H1 (cell line): Measurements from ENCODE around the gene OMG. TPM values are rescaled to one million over a fixed set of nuclear protein-coding genes. Genes with fewer than 3 reads are reported as not detected.

Experiments
- CTCF ChIA-PET: fragments of 300-600 bp; sonication (Branson Sonifier 250); formaldehyde crosslinking; loops from one replicate; lab custom pipeline; 2021; ENCODE audit not compliant: partially characterized antibody; lab: Charles Lee
- POLR2A ChIA-PET: fragments of 300-600 bp; sonication (Branson Sonifier 250); formaldehyde crosslinking; loops from one replicate; lab custom pipeline; 2021; ENCODE audit warnings: inconsistent platforms; ENCODE audit not compliant: partially characterized antibody; lab: Charles Lee
- DNase-seq, 2 experiments: peaks; one replicate each; pipeline versions ENCODE4 v3.0.0 to v3.0.0-alpha.2; 2010 to 2022; ENCODE audit warnings: low spot score in 2 of 2, low read depth in 1 of 2, mixed read lengths in 1 of 2
- FAIRE-seq: peaks from 2 replicates; lab custom pipeline; 2011; peaks lifted over from hg19 to GRCh38; lab: Jason Lieb, UNC
- H2AFZ ChIP-seq: 2 replicates; pipeline ENCODE4 v1.8.1; 2012; ENCODE audit warnings: low read length, inconsistent platforms
- H2AK5ac ChIP-seq: 2 replicates; pipeline ENCODE4 v1.6.1; 2013; ENCODE audit warnings: low read depth, low read length
- H2BK120ac ChIP-seq: replicated peaks from 2 replicates; pipeline ENCODE3; 2013; ENCODE audit warnings: low read depth, low read length, inconsistent platforms
- H2BK12ac ChIP-seq: 2 replicates; pipeline ENCODE4 v1.6.1; 2013; ENCODE audit warnings: low read depth, low read length
- H2BK15ac ChIP-seq: 2 replicates; pipeline ENCODE4 v1.6.1; 2013; ENCODE audit warnings: low read length
- H2BK20ac ChIP-seq: 2 replicates; pipeline ENCODE4 v1.6.1; 2013; ENCODE audit warnings: low read length
- H2BK5ac ChIP-seq: 2 replicates; pipeline ENCODE4 v1.6.1; 2013; ENCODE audit warnings: low read depth, low read length
- H3K14ac ChIP-seq: 2 replicates; pipeline ENCODE4 v1.6.1; 2013; ENCODE audit warnings: inconsistent platforms; ENCODE audit not compliant: insufficient read length
- H3K18ac ChIP-seq: 2 replicates; pipeline ENCODE4 v1.6.1; 2013; ENCODE audit warnings: low read length; ENCODE audit errors: extremely low read depth
- H3K23ac ChIP-seq: 2 replicates; pipeline ENCODE4 v1.6.1; 2013; ENCODE audit warnings: inconsistent platforms; ENCODE audit not compliant: insufficient read length
- H3K23me2 ChIP-seq: 2 replicates; pipeline ENCODE4 v1.6.1; 2013; ENCODE audit warnings: low read depth, low read length
- H3K27ac ChIP-seq: 2 replicates; pipeline ENCODE4 v1.6.1; 2011; ENCODE audit warnings: low read depth, low read length, inconsistent platforms
- H3K27me3 ChIP-seq, 4 experiments: replicated peaks in 1 of 4; 1 replicate in 1 of 4; 2 replicates in 3 of 4; pipeline versions ENCODE4 v1.6.1 to v1.8.1; 2011 to 2013; ENCODE audit warnings: low read length in 3 of 4, mild to moderate bottlenecking in 3 of 4, inconsistent platforms in 2 of 4, mixed read lengths in 2 of 4, moderate library complexity in 1 of 4; ENCODE audit not compliant: control insufficient read depth in 3 of 4, insufficient read depth in 3 of 4; ENCODE audit errors: extremely low read depth in 1 of 4
- H3K36me3 ChIP-seq, 4 experiments: 2 replicates each; pipeline versions ENCODE4 v1.6.1 to v1.8.1; 2011 to 2013; ENCODE audit warnings: mild to moderate bottlenecking in 4 of 4, low read length in 3 of 4, moderate library complexity in 2 of 4, control low read depth in 1 of 4, inconsistent platforms in 1 of 4; ENCODE audit not compliant: insufficient read depth in 4 of 4, control insufficient read depth in 2 of 4
- H3K4ac ChIP-seq: replicated peaks from 2 replicates; pipeline ENCODE3; 2013; ENCODE audit warnings: low read length, low read depth, mixed read lengths, inconsistent platforms; ENCODE audit not compliant: insufficient read length
- H3K4me1 ChIP-seq, 4 experiments: replicated peaks in 1 of 4; 1 replicate in 1 of 4; 2 replicates in 3 of 4; pipeline versions ENCODE4 v1.6.1 to v1.8.1; 2011 to 2013; ENCODE audit warnings: low read length in 3 of 4, inconsistent platforms in 2 of 4, mixed read lengths in 1 of 4; ENCODE audit not compliant: insufficient read depth in 4 of 4, control insufficient read depth in 3 of 4
- H3K4me2 ChIP-seq, 2 experiments: 2 replicates each; pipeline versions ENCODE4 v1.6.1 to v1.8.1; 2011 to 2013; ENCODE audit warnings: low read depth in 2 of 2, low read length in 2 of 2, control low read depth in 1 of 2, inconsistent platforms in 1 of 2, mild to moderate bottlenecking in 1 of 2; ENCODE audit not compliant: insufficient read depth in 1 of 2
- H3K4me3 ChIP-seq, 4 experiments: fragments of 200-600, 300-600 bp in 1 of 4; sonication (generic), shearing (Covaris generic), sonication (Bioruptor Twin) in 1 of 4; 2 replicates each; pipeline versions ENCODE4 v1.5.1 to v1.8.1; 2011 to 2016; ENCODE audit warnings: low read length in 4 of 4, low read depth in 3 of 4, control low read depth in 2 of 4, inconsistent platforms in 2 of 4, mild to moderate bottlenecking in 2 of 4, mixed read lengths in 1 of 4, moderate library complexity in 1 of 4; ENCODE audit not compliant: insufficient read depth in 2 of 4; ENCODE audit errors: extremely low read depth in 1 of 4
- H3K56ac ChIP-seq: replicated peaks from 2 replicates; pipeline ENCODE3; 2013; ENCODE audit warnings: low read depth, mild to moderate bottlenecking, mixed read lengths, low read length, inconsistent platforms; ENCODE audit not compliant: insufficient read length
- H3K79me1 ChIP-seq: 2 replicates; pipeline ENCODE4 v1.6.1; 2013; ENCODE audit warnings: low read depth, low read length, control low read depth
- H3K79me2 ChIP-seq, 2 experiments: 2 replicates each; pipeline versions ENCODE4 v1.6.1 to v1.8.1; 2012 to 2013; ENCODE audit warnings: low read length in 2 of 2, mild to moderate bottlenecking in 2 of 2, inconsistent platforms in 1 of 2; ENCODE audit not compliant: insufficient read depth in 2 of 2, control insufficient read depth in 1 of 2
- H3K9ac ChIP-seq, 4 experiments: replicated peaks in 1 of 4; 1 replicate in 1 of 4; 2 replicates in 3 of 4; pipeline versions ENCODE4 v1.6.1 to v1.8.1; 2011 to 2013; ENCODE audit warnings: low read depth in 3 of 4, low read length in 3 of 4, control low read depth in 2 of 4, mild to moderate bottlenecking in 2 of 4, moderate library complexity in 2 of 4, inconsistent platforms in 1 of 4; ENCODE audit errors: extremely low read depth in 1 of 4
- H3K9me3 ChIP-seq, 2 experiments: 2 replicates each; pipeline versions ENCODE4 v1.6.1 to v1.8.1; 2012 to 2013; ENCODE audit warnings: mild to moderate bottlenecking in 2 of 2, moderate library complexity in 2 of 2, control low read depth in 1 of 2, inconsistent platforms in 1 of 2, low read depth in 1 of 2, low read length in 1 of 2, mixed read lengths in 1 of 2; ENCODE audit not compliant: insufficient read depth in 2 of 2
- H4K20me1 ChIP-seq, 2 experiments: replicated peaks in 1 of 2; 2 replicates each; pipeline versions ENCODE3 to v1.8.1; 2011 to 2013; ENCODE audit warnings: inconsistent platforms in 2 of 2, low read length in 2 of 2, mild to moderate bottlenecking in 1 of 2; ENCODE audit not compliant: insufficient read depth in 2 of 2, control insufficient read depth in 1 of 2
- H4K5ac ChIP-seq: 2 replicates; pipeline ENCODE4 v1.6.1; 2013; ENCODE audit warnings: low read length, low read depth, mixed read lengths, inconsistent platforms; ENCODE audit not compliant: insufficient read length
- H4K8ac ChIP-seq: 2 replicates; pipeline ENCODE4 v1.8.0; 2013; ENCODE audit warnings: mild to moderate bottlenecking, moderate library complexity, low read length, inconsistent platforms; ENCODE audit not compliant: insufficient read depth; ENCODE audit errors: extremely low read depth
- H4K91ac ChIP-seq: replicated peaks from 2 replicates; pipeline ENCODE3; 2013; ENCODE audit warnings: low read length, mixed read lengths, inconsistent platforms; ENCODE audit not compliant: insufficient read length
- CHD1 ChIP-seq: IDR thresholded peaks from 2 replicates; pipeline ENCODE4 v1.6.1; 2012; ENCODE audit warnings: low read depth, low read length, improper control_type of control experiment
- EGR1 ChIP-seq: IDR thresholded peaks from 2 replicates; pipeline ENCODE4 v1.6.1; 2011; ENCODE audit warnings: low read depth, low read length, borderline replicate concordance
- EZH2 ChIP-seq: fragments of 200-600 bp; sonication (generic); IDR thresholded peaks from 2 replicates; pipeline ENCODE4 v1.7.1; 2012; ENCODE audit warnings: low read depth, mild to moderate bottlenecking, moderate library complexity, low read length, inconsistent platforms; ENCODE audit not compliant: severe bottlenecking
- GTF2F1 ChIP-seq: IDR thresholded peaks from 2 replicates; pipeline ENCODE4 v1.6.1; 2012; ENCODE audit warnings: low read depth, low read length, improper control_type of control experiment, borderline replicate concordance
- JUN ChIP-seq: IDR thresholded peaks from 2 replicates; pipeline ENCODE4 v1.6.1; 2011; ENCODE audit warnings: low read depth, mild to moderate bottlenecking, improper control_type of control experiment, low read length
- NANOG ChIP-seq: IDR thresholded peaks from 2 replicates; pipeline ENCODE4 v1.6.1; 2011; ENCODE audit warnings: low read length, low read depth, mild to moderate bottlenecking, inconsistent platforms; ENCODE audit not compliant: insufficient read depth, poor library complexity, severe bottlenecking
- POLR2AphosphoS5 ChIP-seq: IDR thresholded peaks from 2 replicates; pipeline ENCODE4 v1.6.1; 2011; ENCODE audit warnings: low read depth, low read length
- RNF2 ChIP-seq: fragments of 200-900, 300-1000 bp; sonication (generic); IDR thresholded peaks from 2 replicates; pipeline ENCODE4 v1.7.1; 2016; ENCODE audit warnings: borderline replicate concordance, low read depth, mild to moderate bottlenecking, antibody characterized with exemption, low read length; ENCODE audit not compliant: poor library complexity, severe bottlenecking; ENCODE audit errors: missing control alignments
- SAP30 ChIP-seq: fragments of 300-600 bp; sonication (generic); IDR thresholded peaks from 2 replicates; pipeline ENCODE4 v1.7.1; 2012; ENCODE audit warnings: low read length, moderate library complexity, mild to moderate bottlenecking, inconsistent platforms; ENCODE audit not compliant: insufficient read depth, insufficient replicate concordance
- SIRT6 ChIP-seq: IDR thresholded peaks from one replicate; pipeline ENCODE4 v1.7.1; 2012; ENCODE audit warnings: low read length, inconsistent platforms
- SRF ChIP-seq: IDR thresholded peaks from 2 replicates; pipeline ENCODE4 v1.6.1; 2011; ENCODE audit warnings: mild to moderate bottlenecking, low read depth, low read length, moderate library complexity
- TAF7 ChIP-seq: optimal IDR thresholded peaks from 2 replicates; pipeline ENCODE3; 2011; ENCODE audit warnings: low read depth, mild to moderate bottlenecking, inconsistent platforms, low read length, moderate library complexity, borderline replicate concordance
- TBP ChIP-seq: IDR thresholded peaks from 2 replicates; pipeline ENCODE4 v1.6.1; 2011; ENCODE audit warnings: low read depth, low read length, improper control_type of control experiment
- ZNF274 ChIP-seq: IDR thresholded peaks from 2 replicates; pipeline ENCODE4 v1.7.0; 2012; ENCODE audit warnings: low read length, borderline replicate concordance; ENCODE audit errors: extremely low read depth
- polyA plus RNA-seq, 7 experiments: library from polyadenylated mRNA; depleted of rRNA in 3 of 7; stranded (reverse) in 5 of 7; unstranded in 2 of 7; fragments of >200 nt in 5 of 7; fragments of 200-250 nt in 2 of 7; gene quantifications; 1 replicate in 5 of 7; 2 replicates in 1 of 7; 4 replicates in 1 of 7; pipeline versions ENCODE4 v1.2.1 to v1.2.3, GENCODE V29; 2011 to 2013; ENCODE audit warnings: missing spikeins in 2 of 7, mixed read lengths in 2 of 7
- total RNA-seq: library from RNA; stranded (reverse); fragmentation: NEBNext Ultra II Directional; extraction: Animal tissue kit (Norgen Biotek cat#: 25700); gene quantifications from 2 replicates; pipeline ENCODE4 v1.2.1, GENCODE V29; 2021
- TF ChIP-seq, protein P1 (sequence below): IDR thresholded peaks from 2 replicates; pipeline ENCODE4 v1.6.1; 2012; ENCODE audit warnings: inconsistent platforms

Gene OMG
- total and polyA plus RNA-seq, 2 of the 8 experiments (the other 6 are each of a cell fraction or from before 2014, with no cell fraction given) = not detected

GRCh38 chr17:31323551-31323950 is 26.5 kb upstream of the OMG start:
- H3K18ac ChIP-seq = no peak overlapping the region
- no peak overlapping the region for H3K4me2 ChIP-seq
- no peak overlapping the region for H2BK15ac ChIP-seq
- H2AFZ ChIP-seq = no peak overlapping the region
- no peak overlapping the region for H3K56ac ChIP-seq
- FAIRE-seq (no peak), DNase-seq (no peak)
- no peaks in the 10 kb centered on the region for H3K23me2 ChIP-seq
- H3K23ac ChIP-seq = no peak overlapping the region
- H3K27ac ChIP-seq = no peak overlapping the region
- no peak overlapping the region for H2BK120ac ChIP-seq
- no peaks in the 10 kb centered on the region for H4K20me1 ChIP-seq
- H2BK5ac ChIP-seq = no peak overlapping the region
- H2BK12ac ChIP-seq = no peak overlapping the region
- ChIA-PET CTCF (interaction anchor here (0.6 kb wide), 1 partner anchor 37 kb away, joined by 3 read pairs; no protein-coding TSS in a partner anchor), POLR2A (no interaction called here)
- H3K79me2 ChIP-seq = no peaks in the 10 kb centered on the region
- peaks cover 2 to 10% (median 3%) of the 10 kb centered on the region in 4 experiments; a peak in 4 of 8 replicates for H3K36me3 ChIP-seq
- H4K8ac ChIP-seq = no peak overlapping the region
- no peak overlapping the region for H3K4ac ChIP-seq
- H3K14ac ChIP-seq = no peak overlapping the region
- H4K91ac ChIP-seq = no peak overlapping the region
- no peak overlapping the region for H3K9ac ChIP-seq
- H3K4me3 ChIP-seq = no peak overlapping the region
- H4K5ac ChIP-seq = no peak overlapping the region
- H3K9me3 ChIP-seq = no peaks in the 10 kb centered on the region
- no peaks in the 10 kb centered on the region for H3K4me1 ChIP-seq
- no peak overlapping the region for H2AK5ac ChIP-seq
- no peak for TF ChIP-seq SAP30
- no peak for TF ChIP-seq ZNF274
- no peak for TF ChIP-seq SRF
- no peak for TF ChIP-seq GTF2F1
- no peak for TF ChIP-seq JUN
- no peak for TF ChIP-seq EGR1
- no peak for TF ChIP-seq TBP
- TF ChIP-seq, protein P1, sequence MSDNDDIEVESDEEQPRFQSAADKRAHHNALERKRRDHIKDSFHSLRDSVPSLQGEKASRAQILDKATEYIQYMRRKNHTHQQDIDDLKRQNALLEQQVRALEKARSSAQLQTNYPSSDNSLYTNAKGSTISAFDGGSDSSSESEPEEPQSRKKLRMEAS = no peak
- no peak for TF ChIP-seq EZH2
- TF ChIP-seq NANOG = no peak
- TF ChIP-seq SIRT6 = no peak
- TF ChIP-seq RNF2 = no peak
- TF ChIP-seq TAF7 = no peak
- TF ChIP-seq CHD1 = no peak
- no peak for TF ChIP-seq POLR2AphosphoS5
- H3K79me1 ChIP-seq = no peaks in the 10 kb centered on the region
- H3K27me3 ChIP-seq = no peaks in the 10 kb centered on the region
- no peak overlapping the region for H2BK20ac ChIP-seq
